Stomach (tissue), 9 donors: ENCODE measurements around the gene ATXN1. TPM values are rescaled to one million over a fixed set of nuclear protein-coding genes. Genes with fewer than 3 reads are reported as not detected.

ENCODE experiments used
- DNase-seq, 2 donors: peaks; one replicate each; pipeline versions ENCODE4 v3.0.0 to v3.0.0-alpha.2; 2013 to 2019
- H3K27ac ChIP-seq, 5 donors: fragments of 200-600 bp in 4 of 5; sonication (generic) in 4 of 5; one replicate each; pipeline ENCODE4 v1.5.1; 2013 to 2019; ENCODE audit warnings: mild to moderate bottlenecking in 1 of 5, moderate library complexity in 1 of 5
- H3K27me3 ChIP-seq, 3 donors: fragments of 200-600 bp; sonication (generic); one replicate each; pipeline ENCODE4 v1.5.1; 2017 to 2019; ENCODE audit warnings: mixed run types in 1 of 3
- H3K36me3 ChIP-seq, 4 donors: fragments of 200-600 bp; sonication (generic); 1 replicate in 3 of 4; 2 replicates in 1 of 4; pipeline ENCODE4 v1.5.1; 2016 to 2019
- H3K4me1 ChIP-seq, 4 donors: fragments of 200-600 bp; sonication (generic); one replicate each; pipeline ENCODE4 v1.5.1; 2016 to 2019
- H3K4me3 ChIP-seq, 4 donors: fragments of 200-600 bp; sonication (generic) in 3 of 4; one replicate each; pipeline ENCODE4 v1.5.1; 2016 to 2019; ENCODE audit warnings: mild to moderate bottlenecking in 1 of 4
- H3K9me3 ChIP-seq, 4 donors: fragments of 200-600 bp; sonication (generic); one replicate each; pipeline ENCODE4 v1.5.1; 2016 to 2019
- CTCF ChIP-seq, 7 experiments: fragments of 450-650 bp in 4 of 7; fragments of 200-600 bp in 3 of 7; sonication (generic) in 3 of 7; IDR thresholded peaks; one replicate each; pipeline ENCODE4 v1.5.1; 2016 to 2019; ENCODE audit warnings: antibody characterized with exemption in 7 of 7, control low read depth in 2 of 7, mild to moderate bottlenecking in 1 of 7
- EP300 ChIP-seq: sonication (generic); formaldehyde crosslinking; IDR thresholded peaks from one replicate; pipeline ENCODE4 v1.6.1; 2017; ENCODE audit warnings: antibody characterized with exemption
- POLR2A ChIP-seq, 4 donors: fragments of 450-650 bp; IDR thresholded peaks; one replicate each; pipeline ENCODE4 v1.6.1; 2016; ENCODE audit warnings: antibody characterized with exemption in 4 of 4, control low read depth in 2 of 4, mild to moderate bottlenecking in 1 of 4, moderate library complexity in 1 of 4
- POLR2AphosphoS5 ChIP-seq, 3 donors: sonication (generic); formaldehyde crosslinking; IDR thresholded peaks; one replicate each; pipeline ENCODE4 v1.6.1; 2016; ENCODE audit warnings: antibody characterized with exemption in 3 of 3
- WGBS, 5 donors: extraction: QIAGEN DNeasy Blood & Tissue Kit in 3 of 5; methylation state at CpG; one replicate each; pipeline versions ENCODE4 v1.1.5 to v1.1.7; 2013 to 2018; 5-methylcytosine and 5-hydroxymethylcytosine counted together
- intact Hi-C: fragments of 100-400 bp; cut with DNase I; formaldehyde crosslinking; loops from one replicate; pipeline ENCODE4 v1.15.1; 2023; ENCODE audit warnings: low total_unique reads
- polyA plus RNA-seq, 3 donors: library from polyadenylated mRNA; stranded (reverse); fragments of 200-250 nt; gene quantifications; one replicate each; pipeline ENCODE4 v1.2.3, GENCODE V29; 2013
- total RNA-seq, 5 donors: library from RNA; depleted of rRNA; stranded (reverse); fragments of >200 nt; gene quantifications; one replicate each; pipeline versions ENCODE4 v1.1.0 to v1.2.3, GENCODE V29; 2014 to 2016
- donor health status: healthy with polysubstance abuse.
- donor health status: Bipolar disorder and iron deficiency.
- donor health status: healthy.

Gene ATXN1
- total and polyA plus RNA-seq, 8 donors = 5.2 to 106 (median 39.0) TPM

DNA sequence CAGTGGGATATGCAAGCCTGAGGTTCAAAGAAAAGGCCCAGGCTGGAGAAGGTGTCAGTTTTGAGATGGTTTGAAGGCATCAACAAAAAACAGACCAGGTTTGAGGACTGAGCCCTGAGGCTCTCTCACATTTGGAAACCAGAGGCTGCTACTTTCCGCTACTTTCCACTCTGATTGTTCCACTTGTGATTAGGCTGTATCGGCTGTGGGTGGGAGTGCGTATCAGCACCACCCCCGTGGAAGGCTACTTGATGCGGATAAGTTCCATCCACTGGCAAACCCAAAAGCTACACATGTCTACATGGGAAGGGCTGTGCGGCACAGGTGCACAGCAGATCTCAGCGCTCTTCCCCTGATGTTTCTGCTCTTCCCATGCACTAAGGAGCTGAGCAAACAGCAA is 324.2 kb downstream of the ATXN1 start:
- H3K36me3 ChIP-seq = peaks cover 0 to 3% (median 0%) of the 10 kb centered on the region in 4 donors
- peaks cover 11 to 61% (median 38%) of the 10 kb centered on the region in 4 donors for H3K4me1 ChIP-seq
- H3K9me3 ChIP-seq = no peaks in the 10 kb centered on the region
- peak overlapping the region in 1 of 5 donors; percentile 12 for H3K27ac ChIP-seq
- TF ChIP-seq EP300 (no peak), POLR2AphosphoS5 (IDR thresholded peaks at IDR 0.05) (no peak), CTCF (IDR thresholded peaks at IDR 0.05) (no peak), POLR2A (IDR thresholded peaks at IDR 0.05) (no peak)
- intact Hi-C loops = no loop called here
- H3K4me3 ChIP-seq = no peak overlapping the region
- no peak for DNase-seq
- WGBS, 5 donors = 63 to 92% (median 72%) methylated on average over 7 of the region's 7 CpGs
- H3K27me3 ChIP-seq = no peaks in the 10 kb centered on the region

- no peaks in the 10 kb centered on the region for H3K9me3 ChIP-seq
- intact Hi-C loops = no loop called here
- H3K27ac ChIP-seq = peak overlapping the region in 1 of 5 donors; percentile 12
- H3K36me3 ChIP-seq = peaks cover 0 to 3% (median 0%) of the 10 kb centered on the region in 4 donors
- H3K4me3 ChIP-seq = no peak overlapping the region
- H3K4me1 ChIP-seq = peaks cover 11 to 67% (median 42%) of the 10 kb centered on the region in 4 donors
- no peak for DNase-seq
- no peaks in the 10 kb centered on the region for H3K27me3 ChIP-seq
- 70 to 85% (median 82%) methylated on average over 2 of the region's 2 CpGs for WGBS, 5 donors
- TF ChIP-seq EP300 (no peak), CTCF (IDR thresholded peaks at IDR 0.05) (no peak), POLR2A (IDR thresholded peaks at IDR 0.05) (no peak), POLR2AphosphoS5 (IDR thresholded peaks at IDR 0.05) (no peak)
Observed at GRCh38 chr6:16436550-16436949, 324.7 kb downstream of the ATXN1 start.

GRCh38 chr6:16434885-16435284 is 326.4 kb downstream of the ATXN1 start:
- Histone ChIP-seq H3K36me3 (peaks cover 0 to 3% (median 0%) of the 10 kb centered on the region in 4 donors), H3K4me1 (peaks cover 11 to 77% (median 51%) of the 10 kb centered on the region in 4 donors), H3K27me3 (no peaks in the 10 kb centered on the region), H3K9me3 (no peaks in the 10 kb centered on the region), H3K4me3 (no peak overlapping the region), H3K27ac (no peak overlapping the region)
- no peak for DNase-seq
- intact Hi-C loops = no loop called here
- 92 to 96% (median 94%) methylated on average over 4 of the region's 4 CpGs for WGBS, 5 donors
- no peak for TF ChIP-seq EP300

GRCh38 chr6:16433338-16433890 is 327.8 kb downstream of the ATXN1 start:
- peaks cover 11 to 63% (median 42%) of the 10 kb centered on the region in 4 donors for H3K4me1 ChIP-seq
- no peaks in the 10 kb centered on the region for H3K27me3 ChIP-seq
- H3K9me3 ChIP-seq = no peaks in the 10 kb centered on the region
- H3K36me3 ChIP-seq = peaks cover 0 to 3% (median 0%) of the 10 kb centered on the region in 4 donors
- WGBS, 5 donors = 80 to 88% (median 85%) methylated on average over 11 of the region's 11 CpGs
- no peak overlapping the region for H3K4me3 ChIP-seq
- no peak for TF ChIP-seq EP300
- no peak for TF ChIP-seq POLR2AphosphoS5 (IDR thresholded peaks at IDR 0.05)
- intact Hi-C loops = no loop called here
- H3K27ac ChIP-seq = no peak overlapping the region
- DNase-seq = no peak

GRCh38 chr6:16432075-16433032 is 328.9 kb downstream of the ATXN1 start:
- TF ChIP-seq POLR2A (IDR thresholded peaks at IDR 0.05) (no peak), EP300 (no peak), CTCF (IDR thresholded peaks at IDR 0.05) (no peak), POLR2AphosphoS5 (IDR thresholded peaks at IDR 0.05) (no peak)
- peak; percentile 39 to 63 for DNase-seq
- H3K4me1 ChIP-seq = peaks cover 2 to 53% (median 34%) of the 10 kb centered on the region in 4 donors
- WGBS, 5 donors = 55 to 65% (median 61%) methylated on average over 6 of the region's 6 CpGs
- no peaks in the 10 kb centered on the region for H3K27me3 ChIP-seq
- peaks cover 0 to 3% (median 0%) of the 10 kb centered on the region in 4 donors for H3K36me3 ChIP-seq
- no peaks in the 10 kb centered on the region for H3K9me3 ChIP-seq
- intact Hi-C loops = no loop called here
- no peak overlapping the region for H3K27ac ChIP-seq
- H3K4me3 ChIP-seq = no peak overlapping the region
